Activated naive CD4-positive, alpha-beta T cell treated with anti-CD3 and anti-CD28 coated beads, Interleukin-2, amount 50 U/mL, for 72 hours (primary cell): Measurements from ENCODE around the gene ACR. TPM values are rescaled to one million over a fixed set of nuclear protein-coding genes. Genes with fewer than 3 reads are reported as not detected.

Experiments used
- ATAC-seq, 2 donors: fragments of 150-1000 bp; cut with Tn5 transposase; 2 replicates each; pipeline ENCODE4 v1.10.0; 2021; ENCODE audit warnings: mild to moderate bottlenecking in 2 of 2, moderate library complexity in 2 of 2
- DNase-seq, 2 donors: peaks; one replicate each; pipeline ENCODE4 v3.0.0; 2021 to 2022; ENCODE audit warnings: low spot score in 2 of 2
- H3K27ac Mint-ChIP-seq, 2 donors: one replicate each; pipeline ENCODE4 v1.8.0; 2022; ENCODE audit warnings: mild to moderate bottlenecking in 2 of 2, mixed read lengths in 2 of 2
- H3K36me3 Mint-ChIP-seq, 2 donors: one replicate each; pipeline ENCODE4 v1.8.0; 2022; ENCODE audit warnings: mixed read lengths in 2 of 2
- H3K9me3 Mint-ChIP-seq, 2 donors: one replicate each; pipeline ENCODE4 v1.8.0; 2022; ENCODE audit warnings: mixed read lengths in 2 of 2
- total RNA-seq, 2 donors: library from RNA; stranded (reverse); gene quantifications; one replicate each; pipeline ENCODE4 v1.2.3, GENCODE V29; 2022

Gene ACR
- total RNA-seq = not detected

DNA sequence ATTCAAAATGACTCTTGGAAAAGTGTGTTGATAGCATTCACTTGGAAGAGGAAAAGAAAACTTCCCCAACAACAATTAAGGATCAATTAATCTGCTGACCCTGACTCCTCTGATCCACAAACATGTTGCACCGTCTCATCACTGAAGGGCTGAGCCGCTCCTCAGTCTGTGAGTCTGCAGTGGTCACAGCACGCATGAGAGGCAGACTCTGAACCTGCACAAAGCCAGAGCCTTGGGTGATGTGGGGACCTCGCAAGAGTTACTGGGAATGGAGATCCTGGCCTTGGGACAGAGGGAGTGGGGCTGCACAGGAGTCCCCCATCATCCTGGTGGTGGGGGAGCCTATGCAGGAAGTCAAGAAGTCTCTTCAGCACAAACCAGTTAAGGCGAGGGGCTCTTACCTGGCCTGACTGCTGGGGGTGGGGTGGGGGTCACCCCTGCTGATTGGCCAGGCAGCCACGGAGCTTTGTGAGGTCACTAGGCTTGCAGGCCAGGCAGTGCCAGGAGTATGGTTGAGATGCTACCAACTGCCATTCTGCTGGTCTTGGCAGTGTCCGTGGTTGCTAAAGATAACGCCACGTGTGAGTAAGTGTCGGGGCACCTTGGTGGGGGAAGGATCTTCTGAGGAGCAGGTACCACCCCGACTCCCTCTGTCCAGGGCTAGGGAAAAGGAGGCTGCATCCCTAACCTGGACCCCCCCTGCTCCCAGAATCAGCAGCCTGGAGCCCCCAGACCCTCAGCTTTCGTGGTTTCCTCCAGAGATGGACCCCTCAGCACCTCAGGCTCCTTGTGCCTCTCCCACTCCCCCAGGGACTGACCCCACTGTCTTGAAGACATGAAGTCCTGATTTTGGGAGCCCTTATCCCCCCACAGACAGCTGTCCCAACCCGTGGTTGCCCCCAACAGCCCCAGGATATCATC lies at the start of gene ACR:
Gene ACR (plus strand): TSS at position 477 of the 921 bp plus-strand sequence. CDS start 32 bp downstream, at position 509.
- Mint-ChIP-seq H3K27ac (peak within 1 kb of the TSS in 1 of 2 donors; percentile 82), H3K9me3 (no peaks in the 10 kb centered on the region), H3K36me3 (no peaks in the 10 kb centered on the region)
- DNase-seq (peak in 1 of 2 donors; percentile 49), ATAC-seq (no peak)

DNA sequence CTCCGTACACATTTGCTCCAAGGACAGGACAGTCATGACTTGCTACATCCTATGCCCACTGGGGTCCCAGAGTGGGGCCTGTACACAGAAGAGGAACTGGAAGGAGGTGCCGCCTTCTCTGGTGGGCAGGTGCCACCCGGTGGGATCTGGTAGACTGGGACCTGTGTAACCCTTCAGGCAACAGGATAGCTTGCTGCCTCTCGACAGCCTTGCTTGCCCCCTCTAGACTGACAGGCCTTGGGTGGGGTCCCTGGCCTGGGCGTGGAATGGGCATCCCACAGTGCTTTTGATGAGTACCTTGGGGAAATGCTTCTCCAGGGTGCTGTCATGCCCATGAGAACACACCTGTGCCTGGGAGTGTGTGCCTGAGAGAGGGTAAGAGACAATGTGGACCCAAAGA lies 49.6 kb upstream of the ACR start:
- ATAC-seq (no peak), DNase-seq (peak in 1 of 2 donors; percentile 41)
- Mint-ChIP-seq H3K36me3 (no peaks in the 10 kb centered on the region), H3K27ac (no peak overlapping the region), H3K9me3 (peaks cover 0 to 6% of the 10 kb centered on the region in 2 donors)

- ATAC-seq (peak in 1 of 2 donors; percentile 68), DNase-seq (peak; percentile 23 to 48)
- no peak overlapping the region for H3K27ac Mint-ChIP-seq
- H3K36me3 Mint-ChIP-seq = no peaks in the 10 kb centered on the region
- peaks cover 0 to 6% of the 10 kb centered on the region in 2 donors for H3K9me3 Mint-ChIP-seq
These were observed 46.5 kb upstream of the ACR start for GRCh38 chr22:50691521-50691920.

- H3K36me3 Mint-ChIP-seq = no peaks in the 10 kb centered on the region
- H3K27ac Mint-ChIP-seq = no peak overlapping the region
- DNase-seq (no peak), ATAC-seq (no peak)
- H3K9me3 Mint-ChIP-seq = peaks cover 0 to 6% of the 10 kb centered on the region in 2 donors
These were observed 44.5 kb upstream of the ACR start for GRCh38 chr22:50693462-50693861.

DNA sequence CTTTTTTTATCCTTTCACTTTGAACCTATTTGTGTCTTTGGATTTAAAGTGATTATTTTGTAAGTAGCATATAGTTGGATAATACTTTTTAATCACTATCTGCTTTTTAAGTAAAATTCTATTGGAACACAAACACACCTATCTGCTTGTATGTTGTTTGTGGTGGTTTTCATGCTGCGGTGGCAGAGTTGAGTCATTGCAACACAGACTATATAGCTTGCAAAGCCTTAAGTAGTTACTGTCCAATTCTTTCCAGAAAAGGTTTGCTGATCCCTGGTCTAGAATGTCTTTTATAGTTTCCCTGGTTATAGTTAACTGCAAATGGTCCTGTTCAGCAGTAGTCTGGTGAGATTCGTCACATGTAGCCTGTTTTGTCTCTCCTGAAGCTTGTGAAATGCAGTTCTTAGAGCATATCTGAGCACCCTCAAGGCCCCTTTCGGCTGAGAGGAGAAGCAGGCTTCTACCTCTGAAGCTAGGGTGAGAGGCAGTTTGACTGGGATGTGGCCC lies 43.9 kb upstream of the ACR start:
- no peak for DNase-seq
- no peak for ATAC-seq

GRCh38 chr22:50694766-50695420 lies 43.1 kb upstream of the ACR start:
- Mint-ChIP-seq H3K36me3 (no peaks in the 10 kb centered on the region), H3K27ac (peak overlapping the region in 1 of 2 donors; percentile 15), H3K9me3 (peaks cover 0 to 6% of the 10 kb centered on the region in 2 donors)
- DNase-seq (no peak), ATAC-seq (no peak)

More for the DNA sequence above, 43.9 kb upstream of the ACR start:
- Mint-ChIP-seq H3K36me3 (no peaks in the 10 kb centered on the region), H3K27ac (no peak overlapping the region), H3K9me3 (peaks cover 0 to 6% of the 10 kb centered on the region in 2 donors)

GRCh38 chr22:50695421-50696250 lies 42.4 kb upstream of the ACR start:
- Mint-ChIP-seq H3K9me3 (peaks cover 0 to 6% of the 10 kb centered on the region in 2 donors), H3K36me3 (no peaks in the 10 kb centered on the region), H3K27ac (no peak overlapping the region)
- ATAC-seq (no peak), DNase-seq (no peak)

DNA sequence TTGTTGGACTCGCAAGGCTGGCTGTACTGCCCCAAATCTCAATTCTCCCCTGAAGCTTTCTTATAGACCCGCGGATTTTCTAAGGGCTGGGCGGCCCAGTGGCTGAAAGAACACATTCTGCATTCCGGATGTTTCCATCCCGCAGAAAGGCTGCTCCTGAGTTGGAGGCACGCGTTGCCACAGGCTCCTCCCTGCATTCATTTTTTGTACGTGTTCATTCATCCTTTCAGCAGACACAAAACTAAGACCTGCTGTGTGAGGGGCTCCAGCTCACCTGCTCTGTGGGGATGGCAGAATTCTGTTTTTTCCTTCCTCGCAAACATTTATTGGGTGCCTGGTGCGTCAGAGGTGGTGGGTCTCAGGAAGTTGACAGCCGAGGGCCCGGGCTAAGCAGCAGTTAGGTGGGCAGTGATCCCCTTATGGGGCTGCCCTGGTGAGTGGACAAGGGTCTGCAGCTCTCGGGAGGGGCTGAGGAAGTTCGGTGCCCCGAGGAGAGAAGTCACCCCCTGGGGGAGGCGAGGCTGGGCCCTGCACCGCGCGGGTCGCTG lies 41.7 kb upstream of the ACR start:
- Mint-ChIP-seq H3K36me3 (no peaks in the 10 kb centered on the region), H3K9me3 (peaks cover 0 to 6% of the 10 kb centered on the region in 2 donors), H3K27ac (no peak overlapping the region)
- no peak for ATAC-seq
- no peak for DNase-seq

GRCh38 chr22:50696799-50697561 lies 41.0 kb upstream of the ACR start:
- DNase-seq (no peak), ATAC-seq (no peak)
- peaks cover 0 to 3% of the 10 kb centered on the region in 2 donors for H3K9me3 Mint-ChIP-seq
- no peak overlapping the region for H3K27ac Mint-ChIP-seq
- no peaks in the 10 kb centered on the region for H3K36me3 Mint-ChIP-seq

GRCh38 chr22:50697667-50698506 lies 40.1 kb upstream of the ACR start:
- ATAC-seq = no peak
- Mint-ChIP-seq H3K27ac (no peak overlapping the region), H3K36me3 (no peaks in the 10 kb centered on the region)

GRCh38 chr22:50698546-50698945 lies 39.5 kb upstream of the ACR start:
- no peak for DNase-seq
- no peaks in the 10 kb centered on the region for H3K36me3 Mint-ChIP-seq

More at GRCh38 chr22:50697667-50698506, 40.1 kb upstream of the ACR start:
- H3K9me3 Mint-ChIP-seq = no peaks in the 10 kb centered on the region
- DNase-seq = no peak

DNA sequence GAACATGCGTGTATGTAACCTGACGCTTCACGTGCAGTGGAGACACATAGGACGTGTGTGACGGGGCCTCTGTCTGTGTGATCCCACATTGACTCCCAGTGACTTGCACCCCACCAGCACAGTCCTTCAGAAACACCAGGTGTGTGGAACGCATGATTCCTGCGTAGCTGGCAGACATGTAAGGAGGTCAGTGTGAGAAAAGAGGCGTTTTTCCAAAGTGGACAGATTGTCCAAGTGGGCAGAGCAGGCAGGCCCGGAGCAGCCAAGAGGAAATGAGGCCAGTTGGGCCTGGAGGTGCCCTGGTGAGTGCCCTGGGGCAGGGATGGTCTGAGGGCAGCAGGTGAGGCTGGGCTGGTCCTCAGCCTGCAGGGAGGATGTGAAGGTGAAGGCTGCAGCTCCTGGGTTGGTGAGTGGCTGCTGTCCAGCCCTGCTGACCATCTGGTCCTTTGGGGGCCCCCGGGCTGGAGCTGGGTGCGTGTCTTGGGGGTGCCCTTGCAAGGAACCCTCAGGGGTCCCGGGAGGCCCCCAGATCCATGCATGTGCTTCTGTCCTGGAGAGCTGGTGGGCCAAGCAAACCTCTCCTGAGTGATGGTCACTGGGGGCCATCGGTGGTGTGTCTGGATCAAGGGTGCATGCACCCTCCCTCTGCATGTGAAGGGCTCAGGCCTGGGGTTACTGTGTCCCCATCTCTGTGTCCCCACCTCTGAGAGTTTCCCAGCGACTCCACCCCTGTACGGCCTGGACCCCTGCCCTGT lies 38.8 kb upstream of the ACR start:
- ATAC-seq (no peak), DNase-seq (no peak)
- H3K36me3 Mint-ChIP-seq = no peaks in the 10 kb centered on the region
- H3K27ac Mint-ChIP-seq = no peak overlapping the region
- H3K9me3 Mint-ChIP-seq = no peaks in the 10 kb centered on the region

More at GRCh38 chr22:50698546-50698945, 39.5 kb upstream of the ACR start:
- Mint-ChIP-seq H3K9me3 (no peaks in the 10 kb centered on the region), H3K27ac (no peak overlapping the region)
- no peak for ATAC-seq

- H3K9me3 Mint-ChIP-seq = no peaks in the 10 kb centered on the region
- no peak for ATAC-seq
- no peaks in the 10 kb centered on the region for H3K36me3 Mint-ChIP-seq
- no peak overlapping the region for H3K27ac Mint-ChIP-seq
- DNase-seq = no peak
These were observed 38.1 kb upstream of the ACR start for GRCh38 chr22:50699756-50700386.
